ENCODE data around the gene ABI3BP. TPM values are rescaled to one million over a fixed set of nuclear protein-coding genes. Genes with fewer than 3 reads are reported as not detected.
A peak's percentile ranks its signal among the peaks of the same experiment; 100 is the strongest.

The ABI3BP gene
- total RNA-seq, 6 experiments from 2014 or later, result 1.5 to 4.9 (median 3.0) TPM

DNA sequence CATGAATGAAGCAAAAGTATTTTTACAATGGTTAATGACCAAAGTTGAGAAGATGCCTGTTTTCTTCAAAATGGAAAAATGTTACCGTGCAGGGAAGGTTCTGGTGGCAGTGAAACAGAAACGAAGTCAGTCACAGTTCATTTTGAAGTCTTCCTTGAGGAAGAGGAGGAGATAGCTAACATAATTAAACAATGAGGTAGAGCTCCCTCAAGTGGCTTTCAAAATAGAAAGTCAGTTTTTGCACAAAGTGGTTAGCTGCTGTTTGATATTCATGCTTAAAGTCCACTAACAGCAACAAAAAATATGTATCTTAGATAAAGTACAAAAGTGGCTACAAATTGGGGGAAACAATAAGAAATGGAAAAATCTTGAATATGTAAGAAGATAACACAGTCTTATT, 196.7 kb downstream of the ABI3BP start:
- peaks cover 0 to 4% (median 0%) of the 10 kb centered on the region in 4 donors for H3K4me1 ChIP-seq
- DNase-seq (no peak), ATAC-seq (peak; percentile 82 to 87 (median 86))
- H3K4me3 ChIP-seq, result no peak overlapping the region
- WGBS (ENCODE audit: insufficient coverage, low coverage, low lambda C conversion rate, missing lambda C conversion rate), result 0% methylated on average over 2 of the region's 2 CpGs
- no peak for TF ChIP-seq POLR2A (IDR thresholded peaks at IDR 0.05)
- TF ChIP-seq, protein P1, sequence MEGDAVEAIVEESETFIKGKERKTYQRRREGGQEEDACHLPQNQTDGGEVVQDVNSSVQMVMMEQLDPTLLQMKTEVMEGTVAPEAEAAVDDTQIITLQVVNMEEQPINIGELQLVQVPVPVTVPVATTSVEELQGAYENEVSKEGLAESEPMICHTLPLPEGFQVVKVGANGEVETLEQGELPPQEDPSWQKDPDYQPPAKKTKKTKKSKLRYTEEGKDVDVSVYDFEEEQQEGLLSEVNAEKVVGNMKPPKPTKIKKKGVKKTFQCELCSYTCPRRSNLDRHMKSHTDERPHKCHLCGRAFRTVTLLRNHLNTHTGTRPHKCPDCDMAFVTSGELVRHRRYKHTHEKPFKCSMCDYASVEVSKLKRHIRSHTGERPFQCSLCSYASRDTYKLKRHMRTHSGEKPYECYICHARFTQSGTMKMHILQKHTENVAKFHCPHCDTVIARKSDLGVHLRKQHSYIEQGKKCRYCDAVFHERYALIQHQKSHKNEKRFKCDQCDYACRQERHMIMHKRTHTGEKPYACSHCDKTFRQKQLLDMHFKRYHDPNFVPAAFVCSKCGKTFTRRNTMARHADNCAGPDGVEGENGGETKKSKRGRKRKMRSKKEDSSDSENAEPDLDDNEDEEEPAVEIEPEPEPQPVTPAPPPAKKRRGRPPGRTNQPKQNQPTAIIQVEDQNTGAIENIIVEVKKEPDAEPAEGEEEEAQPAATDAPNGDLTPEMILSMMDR (IDR thresholded peaks at IDR 0.05), result peak; percentile 34 to 55 (median 52)
- no peak overlapping the region for H3K27ac ChIP-seq
- no peaks in the 10 kb centered on the region for H3K9me3 ChIP-seq
- no peaks in the 10 kb centered on the region for H3K27me3 ChIP-seq
- H3K36me3 ChIP-seq, result no peaks in the 10 kb centered on the region
- intact Hi-C loops (cut with DNase I), result no loop called here

DNA sequence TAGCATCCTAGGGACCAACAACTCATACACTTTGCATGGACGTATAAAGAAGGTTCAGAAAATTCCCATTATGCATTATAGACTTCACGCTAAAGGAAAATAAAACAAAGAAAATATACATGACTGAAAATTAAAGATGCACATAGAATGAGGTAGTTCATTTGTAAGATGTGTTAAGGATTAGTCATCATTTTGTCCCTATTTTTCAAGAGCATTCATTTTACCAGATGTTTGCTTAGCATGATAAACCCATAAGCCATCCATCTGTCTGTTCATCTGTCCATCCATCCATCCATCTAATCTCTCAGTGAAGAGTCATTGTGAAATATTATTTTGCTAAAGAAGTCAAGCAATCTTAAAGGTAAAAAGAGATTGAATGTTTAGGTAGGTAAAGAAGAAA, 203.6 kb downstream of the ABI3BP start:
- no peaks in the 10 kb centered on the region for H3K9me3 ChIP-seq
- ATAC-seq, result no peak
- intact Hi-C loops (cut with DNase I), result no loop called here
- no peak overlapping the region for H3K27ac ChIP-seq
- no peaks in the 10 kb centered on the region for H3K36me3 ChIP-seq
- no peaks in the 10 kb centered on the region for H3K4me1 ChIP-seq
- TF ChIP-seq, protein P1 (IDR thresholded peaks at IDR 0.05), result no peak
- no peak for TF ChIP-seq POLR2A (IDR thresholded peaks at IDR 0.05)
- no peak for DNase-seq
- H3K4me3 ChIP-seq, result no peak overlapping the region
- 93% methylated on average over 2 of the region's 2 CpGs for WGBS (ENCODE audit: insufficient coverage, low coverage, low lambda C conversion rate, missing lambda C conversion rate)
- no peaks in the 10 kb centered on the region for H3K27me3 ChIP-seq

DNA sequence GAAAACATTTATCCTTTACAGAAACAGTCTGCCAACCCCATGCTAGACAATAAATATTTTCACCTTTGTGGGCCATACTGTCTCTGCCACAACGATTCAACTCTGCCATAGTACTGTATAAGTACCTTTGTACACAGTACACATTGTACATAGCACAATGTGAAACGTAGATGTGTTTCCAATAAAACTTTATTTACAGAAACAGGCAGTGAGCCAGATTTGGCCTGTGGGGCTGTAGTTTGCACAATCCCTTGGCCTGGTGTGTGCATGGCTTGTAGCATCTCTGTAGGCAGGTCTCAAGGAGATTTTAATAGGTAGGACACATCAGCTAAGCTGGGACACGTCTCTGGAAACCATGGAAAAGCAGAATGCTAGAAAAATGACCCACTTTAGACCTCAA, 209.6 kb downstream of the ABI3BP start:
- Histone ChIP-seq H3K36me3 (no peaks in the 10 kb centered on the region), H3K27me3 (no peaks in the 10 kb centered on the region), H3K27ac (no peak overlapping the region), H3K4me1 (no peaks in the 10 kb centered on the region), H3K4me3 (no peak overlapping the region), H3K9me3 (no peaks in the 10 kb centered on the region)
- ATAC-seq (no peak), DNase-seq (no peak)
- 63% methylated on average over 3 of the region's 3 CpGs for WGBS (ENCODE audit: insufficient coverage, low coverage, low lambda C conversion rate, missing lambda C conversion rate)
- TF ChIP-seq POLR2A (IDR thresholded peaks at IDR 0.05), result no peak
- TF ChIP-seq, protein P1 (IDR thresholded peaks at IDR 0.05), result no peak
- intact Hi-C loops (cut with DNase I), result no loop called here

GRCh38 chr3:100782906-100783305, 210.3 kb downstream of the ABI3BP start:
- 57% methylated on average over 3 of the region's 3 CpGs for WGBS (ENCODE audit: insufficient coverage, low coverage, low lambda C conversion rate, missing lambda C conversion rate)
- no peak for DNase-seq

More at GRCh38 chr3:100782906-100783305, 210.3 kb downstream of the ABI3BP start:
- Histone ChIP-seq H3K27ac (no peak overlapping the region), H3K4me1 (no peaks in the 10 kb centered on the region), H3K27me3 (no peaks in the 10 kb centered on the region), H3K36me3 (no peaks in the 10 kb centered on the region), H3K4me3 (no peak overlapping the region), H3K9me3 (no peaks in the 10 kb centered on the region)
- intact Hi-C loops (cut with DNase I), result no loop called here
- no peak for TF ChIP-seq POLR2A (IDR thresholded peaks at IDR 0.05)
- TF ChIP-seq, protein P1 (IDR thresholded peaks at IDR 0.05), result no peak
- ATAC-seq, result no peak
